GM18520 (cell line): ENCODE data around the gene MEF2C.
A peak's percentile ranks its signal among the peaks of the same experiment; 100 is the strongest.

Experiments used
- ATAC-seq: cut with Tn5 transposase; IDR thresholded peaks from one replicate; pipeline ENCODE4 v1.9.1; 2021; ENCODE audit not compliant: unreplicated experiment

Gene MEF2C

GRCh38 chr5:88729084-88729828, 153.7 kb downstream of the MEF2C start:
- peak; percentile 28 for ATAC-seq

DNA sequence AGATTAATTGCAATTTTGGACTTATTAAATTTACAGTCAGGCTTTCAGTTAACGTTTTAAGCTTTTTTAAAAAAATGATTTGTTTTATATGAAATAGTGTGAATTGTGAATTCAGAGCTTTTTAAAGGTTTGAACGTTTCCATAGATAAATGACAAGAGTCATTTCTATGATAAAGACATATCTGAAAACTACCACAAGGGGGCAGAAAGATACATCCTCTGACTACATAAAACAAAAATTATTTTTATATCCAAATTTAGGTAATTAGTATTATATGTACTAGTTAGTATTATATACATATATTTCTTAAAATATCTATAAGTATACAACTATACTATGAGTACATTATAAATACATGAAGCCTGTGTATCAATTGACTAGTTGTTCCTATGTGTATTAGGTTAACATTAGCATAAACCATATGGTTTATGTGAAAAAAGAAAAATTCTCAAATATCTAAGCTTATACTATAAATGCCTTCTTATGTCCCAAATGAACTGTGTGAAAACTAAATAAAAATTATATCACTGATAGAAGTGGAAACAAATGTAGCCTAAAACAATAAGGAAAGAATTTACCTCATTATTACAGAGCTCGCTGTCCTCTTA, 155.2 kb downstream of the MEF2C start:
- no peak for ATAC-seq

- ATAC-seq, result no peak
Observed at GRCh38 chr5:88725454-88725853, 157.5 kb downstream of the MEF2C start.

DNA sequence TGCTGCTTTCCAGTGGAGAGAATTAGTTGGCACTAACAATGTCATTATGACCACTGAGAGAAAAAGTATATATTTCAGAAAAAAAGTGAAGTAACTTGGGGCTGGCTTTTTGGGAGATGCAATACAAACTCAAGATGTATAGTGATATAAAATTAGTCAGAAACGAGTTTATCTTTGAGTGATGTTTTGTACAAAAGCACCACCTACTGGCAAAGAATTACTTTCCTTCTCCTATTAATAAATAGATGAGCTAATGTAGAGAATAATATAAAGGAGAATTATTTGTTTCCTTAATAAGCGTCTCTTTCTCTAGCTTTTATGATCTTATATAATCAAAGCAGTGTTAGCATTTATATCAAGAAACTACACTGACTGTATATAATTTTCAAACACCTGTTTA, 158.8 kb downstream of the MEF2C start:
- no peak for ATAC-seq

DNA sequence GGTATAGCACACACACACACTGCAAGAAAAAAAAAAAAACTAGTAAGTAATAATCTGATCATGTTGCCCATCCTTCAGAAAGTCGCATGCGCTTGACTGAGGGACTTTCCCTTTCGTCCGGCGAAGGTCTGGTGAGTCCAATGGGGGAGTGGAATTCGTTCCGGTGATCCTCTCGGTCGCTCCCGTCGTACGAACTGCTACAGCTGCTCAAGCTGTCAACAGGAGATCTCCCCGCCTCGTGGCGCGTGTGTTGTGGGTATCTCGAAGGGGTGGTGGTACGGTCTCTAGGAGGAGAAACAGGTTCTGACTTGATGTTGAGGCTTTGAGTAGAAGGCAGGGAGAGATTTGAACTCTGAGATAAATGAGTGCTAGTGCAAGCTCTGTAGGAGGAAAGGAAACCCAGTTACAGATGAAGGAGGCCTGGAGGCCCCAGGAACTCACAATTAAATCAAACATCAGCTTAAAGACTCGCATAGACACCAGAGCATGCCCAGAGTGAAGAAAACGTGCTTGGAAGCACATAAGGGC, 160.4 kb downstream of the MEF2C start:
- no peak for ATAC-seq

DNA sequence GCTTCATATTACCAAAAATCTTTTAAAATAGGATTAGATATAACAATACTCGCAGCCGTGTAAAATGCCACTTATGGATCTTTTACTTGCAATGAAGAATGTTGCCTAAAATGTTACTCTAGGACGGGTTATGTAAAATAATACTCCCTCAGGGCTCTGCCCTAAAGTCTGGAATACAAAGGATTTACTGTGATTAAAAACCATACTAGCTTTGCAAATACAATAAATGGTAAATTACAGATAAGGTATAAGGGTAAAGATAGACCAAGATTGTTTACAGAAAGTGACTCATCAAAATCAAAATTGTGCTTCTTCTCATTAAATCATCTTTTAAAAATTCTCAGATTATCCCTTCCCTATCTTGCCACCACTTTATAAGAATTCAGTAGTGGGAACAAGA, 163.6 kb downstream of the MEF2C start:
- no peak for ATAC-seq

- ATAC-seq, result no peak
Observed at GRCh38 chr5:88718736-88719135, 164.2 kb downstream of the MEF2C start.

- no peak for ATAC-seq
Observed at GRCh38 chr5:88716101-88716500, 166.9 kb downstream of the MEF2C start.

DNA sequence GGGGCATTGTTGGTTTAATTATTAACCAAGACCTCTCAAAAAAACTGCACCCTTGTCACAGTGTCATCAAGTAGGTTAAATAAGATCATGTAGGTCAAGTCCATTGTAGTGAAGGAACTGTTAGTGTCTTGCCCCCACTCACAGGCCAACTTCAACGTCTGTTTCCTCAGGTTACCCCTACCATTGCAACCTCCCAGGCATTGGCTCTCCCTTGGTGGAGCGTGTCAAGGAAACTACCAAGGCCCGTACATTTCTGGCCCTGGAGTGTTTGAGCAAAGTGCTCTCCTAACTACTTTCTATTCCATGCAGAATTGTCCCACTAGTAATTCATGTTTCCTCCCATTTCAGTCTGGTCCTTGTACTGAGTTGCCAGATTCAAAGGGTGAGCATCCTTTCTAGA, 167.5 kb downstream of the MEF2C start:
- ATAC-seq, result no peak

- ATAC-seq, result no peak
Observed at GRCh38 chr5:88713818-88714217, 169.2 kb downstream of the MEF2C start.

GRCh38 chr5:88708682-88709398, 174.1 kb downstream of the MEF2C start:
- ATAC-seq, result no peak

GRCh38 chr5:88708021-88708420, 175.0 kb downstream of the MEF2C start:
- no peak for ATAC-seq

- no peak for ATAC-seq
Observed at GRCh38 chr5:88707216-88707965, 175.6 kb downstream of the MEF2C start.

DNA sequence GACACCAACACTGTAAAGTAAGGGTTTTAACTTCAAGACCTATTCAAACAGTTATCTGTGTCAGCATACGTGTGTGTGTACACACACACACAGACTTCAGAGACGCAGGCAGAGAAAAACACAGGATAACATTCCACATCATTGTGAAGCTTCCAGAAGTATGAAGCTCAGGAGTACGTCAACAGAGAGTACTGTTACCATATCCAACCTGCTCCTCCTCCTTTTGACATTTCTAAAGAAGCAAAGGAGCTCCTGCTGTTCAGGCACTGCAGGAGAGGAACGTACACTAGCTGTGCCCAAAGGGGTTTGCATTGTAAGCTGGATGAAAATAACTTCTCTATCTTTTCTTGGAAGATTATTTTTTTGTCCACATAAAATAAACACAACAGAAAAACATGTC, 180.7 kb downstream of the MEF2C start:
- ATAC-seq, result no peak

DNA sequence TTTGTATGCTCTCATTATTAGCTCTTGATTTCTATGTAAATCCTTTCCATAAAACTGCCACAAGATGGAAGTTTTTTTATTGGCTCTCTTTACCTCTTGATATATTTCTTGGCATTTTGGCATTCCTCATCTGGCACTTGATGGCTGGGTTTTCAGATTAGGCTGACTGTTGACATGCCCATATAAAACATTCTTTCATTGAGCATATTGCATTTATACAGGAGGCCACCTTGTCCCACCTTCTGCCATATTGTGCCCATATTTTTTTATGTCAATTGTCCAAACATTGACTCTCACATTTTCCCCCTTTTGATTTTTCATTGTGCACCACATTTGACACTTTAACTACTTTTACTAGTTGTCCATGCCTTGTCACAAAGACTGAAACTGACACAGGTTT, 182.9 kb downstream of the MEF2C start:
- no peak for ATAC-seq

DNA sequence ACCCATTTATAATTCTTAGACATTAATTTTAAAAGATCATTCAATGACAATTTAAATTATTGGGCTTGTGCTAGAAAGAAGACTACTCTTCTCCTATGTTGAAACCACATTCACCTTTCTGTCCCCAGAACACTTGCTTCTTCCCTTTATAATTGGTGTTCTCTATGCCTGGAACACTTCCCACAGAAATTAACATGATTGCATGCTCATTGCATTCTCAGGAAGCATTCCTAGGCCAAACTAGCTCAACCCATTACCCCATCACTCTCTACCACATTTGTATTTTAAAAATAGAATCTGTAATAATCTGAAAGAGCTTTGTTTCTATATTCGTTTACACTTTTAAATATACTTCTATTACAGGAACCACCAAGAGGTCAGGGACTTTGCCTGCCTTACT, 184.7 kb downstream of the MEF2C start:
- no peak for ATAC-seq

GRCh38 chr5:88696466-88696865, 186.5 kb downstream of the MEF2C start:
- no peak for ATAC-seq

DNA sequence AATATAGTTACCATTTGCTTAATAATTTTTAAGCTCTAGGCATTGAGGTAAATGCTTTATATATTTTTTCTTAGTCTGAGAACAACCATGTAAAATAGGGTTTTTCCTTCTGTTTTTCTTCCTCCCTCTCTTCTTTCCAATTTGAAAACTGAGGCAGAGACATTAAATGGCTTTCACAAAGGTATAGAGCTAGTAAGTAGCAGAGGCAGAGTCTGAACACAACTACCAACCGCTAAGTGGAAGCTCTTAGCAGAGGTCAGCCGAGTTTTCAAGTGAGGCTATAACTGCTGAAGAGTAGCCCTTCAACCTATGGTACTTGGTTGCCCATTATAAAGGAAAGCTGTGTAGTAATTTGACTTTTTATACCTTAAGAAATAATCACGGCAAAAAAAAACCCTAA, 187.1 kb downstream of the MEF2C start:
- ATAC-seq, result no peak

DNA sequence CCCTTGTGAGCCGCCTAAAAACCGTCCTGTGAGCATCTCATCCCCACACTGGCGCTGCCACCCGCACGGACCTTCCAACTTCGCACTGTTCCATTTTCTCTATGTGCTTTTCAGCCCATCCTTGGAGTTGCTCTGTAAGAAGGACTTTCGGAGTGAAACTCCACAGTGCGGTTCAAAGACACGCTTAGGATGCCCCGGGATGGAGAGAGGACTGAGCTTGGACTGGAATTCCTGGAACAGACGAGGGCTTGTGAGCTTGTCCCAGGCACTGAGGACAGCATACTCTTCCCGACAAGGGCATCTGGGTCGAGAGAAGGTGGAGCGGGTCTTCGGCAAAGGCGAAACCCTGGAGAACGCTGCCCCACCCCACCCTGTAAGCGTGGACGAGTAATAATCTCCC, 187.8 kb downstream of the MEF2C start:
- ATAC-seq, result no peak

DNA sequence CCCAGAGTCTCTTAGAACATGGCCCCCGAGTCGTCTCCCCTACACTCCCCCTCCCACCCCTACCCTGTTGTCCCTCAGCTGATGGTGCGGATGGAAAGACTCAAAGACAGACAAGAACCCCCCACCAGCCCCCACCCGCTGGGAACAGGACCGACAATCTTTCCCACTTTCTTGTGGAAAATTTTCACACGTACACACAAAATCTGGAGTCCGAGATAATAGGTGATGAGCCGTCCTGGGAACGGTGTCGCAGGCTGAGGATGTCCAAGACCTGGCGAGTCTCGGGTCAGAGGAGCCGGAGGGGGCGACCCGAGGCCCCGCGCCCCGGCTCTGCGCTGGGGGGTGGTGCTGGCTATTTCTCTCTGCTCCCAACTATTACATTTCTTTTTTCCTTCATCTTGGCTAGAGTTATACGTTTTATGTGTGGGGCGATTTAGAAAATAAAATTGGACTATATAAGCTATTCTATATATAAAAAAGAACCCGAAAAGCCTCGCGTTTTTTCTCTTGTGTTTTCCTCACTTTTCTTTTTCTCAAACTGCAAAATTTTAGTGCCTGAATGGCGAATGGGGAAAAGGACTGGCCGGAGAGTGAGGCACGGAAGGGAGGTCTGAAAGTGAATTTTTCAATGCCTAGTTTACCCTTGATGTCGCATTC, 188.8 kb downstream of the MEF2C start:
- ATAC-seq, result no peak
